OCI-LY7 (cell line): ENCODE data around the gene ZNF280D. TPM values are rescaled to one million over a fixed set of nuclear protein-coding genes. Genes with fewer than 3 reads are reported as not detected.

Source experiments
- BruUV-seq: library from RNA; stranded (reverse); fragments of 400-500 nt; replicated peaks from 2 replicates; lab custom pipeline; 2021; lab: Mats Ljungman, UMichigan
- CTCF ChIA-PET: fragments of 300-600 bp; sonication (Branson Sonifier 250); formaldehyde crosslinking; loops from one replicate; lab custom pipeline; 2022; ENCODE audit warnings: antibody characterized with exemption; ENCODE audit not compliant: unreplicated experiment; lab: Charles Lee
- POLR2A ChIA-PET: fragments of 300-600 bp; sonication (Branson Sonifier 250); formaldehyde crosslinking; loops from one replicate; lab custom pipeline; 2022; ENCODE audit warnings: antibody characterized with exemption; lab: Charles Lee
- DNase-seq: peaks from one replicate; pipeline ENCODE4 v3.0.0-alpha.2; 2015; ENCODE audit warnings: low spot score
- H2AFZ ChIP-seq: fragments of 200-600 bp; sonication (generic), shearing (Covaris generic); 2 replicates; pipeline ENCODE4 v1.6.1; 2014; ENCODE audit warnings: mild to moderate bottlenecking, antibody characterized with exemption, low read length, moderate library complexity
- H3K27ac ChIP-seq: fragments of 200-600 bp; sonication (generic); 2 replicates; pipeline ENCODE4 v1.5.1; 2014; ENCODE audit warnings: mixed run types, low read depth, mild to moderate bottlenecking, moderate library complexity, low read length, inconsistent platforms; ENCODE audit not compliant: poor library complexity, severe bottlenecking
- H3K36me3 ChIP-seq: fragments of 200-600 bp; sonication (generic); 2 replicates; pipeline ENCODE4 v1.6.1; 2014; ENCODE audit warnings: mild to moderate bottlenecking, antibody characterized with exemption, low read length, moderate library complexity, mixed read lengths; ENCODE audit not compliant: insufficient read depth
- H3K4me1 ChIP-seq: fragments of 200-600 bp; sonication (generic); 2 replicates; pipeline ENCODE4 v1.5.1; 2014; ENCODE audit warnings: mild to moderate bottlenecking, low read length; ENCODE audit not compliant: insufficient read depth, poor library complexity, severe bottlenecking
- H3K4me2 ChIP-seq: fragments of 200-600 bp; sonication (generic); 2 replicates; pipeline ENCODE4 v1.6.1; 2014; ENCODE audit warnings: mild to moderate bottlenecking, low read length
- H3K4me3 ChIP-seq: fragments of 200-600 bp; sonication (generic); 2 replicates; pipeline ENCODE4 v1.5.1; 2014; ENCODE audit warnings: mild to moderate bottlenecking, low read depth, low read length; ENCODE audit not compliant: poor library complexity, severe bottlenecking
- H3K79me2 ChIP-seq: fragments of 200-600 bp; sonication (generic); 2 replicates; pipeline ENCODE4 v1.6.1; 2016; ENCODE audit warnings: low read depth, mild to moderate bottlenecking, low read length, moderate library complexity, mixed read lengths; ENCODE audit not compliant: insufficient read depth
- H3K9me2 ChIP-seq: fragments of 200-600 bp; sonication (generic); 2 replicates; pipeline ENCODE4 v1.6.1; 2016; ENCODE audit warnings: mild to moderate bottlenecking, low read length, mixed read lengths; ENCODE audit not compliant: insufficient read depth
- H3K9me3 ChIP-seq: fragments of 200-600 bp; sonication (generic); 2 replicates; pipeline ENCODE4 v1.6.1; 2014; ENCODE audit warnings: mild to moderate bottlenecking, mixed run types, low read length, mixed read lengths
- H4K20me1 ChIP-seq: fragments of 200-600 bp; sonication (generic); 2 replicates; pipeline ENCODE4 v1.6.1; 2014; ENCODE audit warnings: mild to moderate bottlenecking, antibody characterized with exemption, low read length, moderate library complexity, mixed read lengths; ENCODE audit not compliant: insufficient read depth
- CTCF ChIP-seq: fragments of 200-600 bp; sonication (generic); conservative IDR thresholded peaks from 2 replicates; pipeline ENCODE4 v1.5.1; 2014; ENCODE audit warnings: mild to moderate bottlenecking, antibody characterized with exemption, low read length, moderate library complexity, mixed read lengths
- EZH2phosphoT487 ChIP-seq: fragments of 200-600 bp; sonication (generic); IDR thresholded peaks from 2 replicates; pipeline ENCODE4 v1.6.1; 2018; ENCODE audit warnings: low read depth, borderline replicate concordance, mild to moderate bottlenecking, mixed run types, antibody characterized with exemption, low read length, moderate library complexity, mixed read lengths
- intact Hi-C: fragments of 100-400 bp; cut with micrococcal nuclease; formaldehyde crosslinking; loops from one replicate; pipeline ENCODE4 v1.10.0; 2022; ENCODE audit not compliant: unreplicated experiment
- total RNA-seq, 2 experiments: library from RNA; depleted of rRNA in 1 of 2; stranded (reverse); fragments of >200 nt in 1 of 2; shearing (Covaris generic) in 1 of 2; gene quantifications; 2 replicates each; pipeline ENCODE4 v1.2.3, GENCODE V29; 2014 to 2022

ZNF280D gene
- total RNA-seq, 2 experiments from 2014 or later = 10.7 to 23.4 TPM

- Histone ChIP-seq H4K20me1 (no peaks in the 10 kb centered on the region), H3K4me2 (no peak overlapping the region), H3K36me3 (no peaks in the 10 kb centered on the region), H3K9me2 (no peaks in the 10 kb centered on the region), H3K79me2 (no peaks in the 10 kb centered on the region), H3K4me3 (no peak overlapping the region), H3K27ac (no peak overlapping the region), H3K4me1 (peaks cover 17% of the 10 kb centered on the region), H2AFZ (peak overlapping the region; percentile 48; the same call in 1 of the 2 replicates), H3K9me3 (no peaks in the 10 kb centered on the region; the same call in 1 of the 2 replicates)
- no peak for DNase-seq
- TF ChIP-seq EZH2phosphoT487 (no peak), CTCF (no peak)
- intact Hi-C loops = no loop called here
- CTCF ChIA-PET = no interaction called here
- BruUV-seq = no TSS peak
- POLR2A ChIA-PET = interaction anchor here (0.6 kb wide), 1 partner anchor 107 kb away, joined by 3 read pairs; no protein-coding TSS in a partner anchor
Measured at GRCh38 chr15:56640127-56640526, 93.2 kb downstream of the ZNF280D start.

GRCh38 chr15:56639631-56640030 is 93.7 kb downstream of the ZNF280D start:
- H3K4me1 ChIP-seq = peaks cover 17% of the 10 kb centered on the region
- POLR2A ChIA-PET = interaction anchor here (1.3 kb wide), 1 partner anchor 24 kb away, joined by 3 read pairs; no protein-coding TSS in a partner anchor
- H3K9me2 ChIP-seq = no peaks in the 10 kb centered on the region
- no peaks in the 10 kb centered on the region for H3K79me2 ChIP-seq
- H3K9me3 ChIP-seq = no peaks in the 10 kb centered on the region; the same call in 1 of the 2 replicates
- H3K4me3 ChIP-seq = no peak overlapping the region
- TF ChIP-seq CTCF = no peak
- no peak for TF ChIP-seq EZH2phosphoT487
- BruUV-seq = no TSS peak
- peak overlapping the region; percentile 48; the same call in 1 of the 2 replicates for H2AFZ ChIP-seq
- intact Hi-C loops = no loop called here
- no peak for DNase-seq
- H4K20me1 ChIP-seq = no peaks in the 10 kb centered on the region
- CTCF ChIA-PET = interaction anchor here (0.6 kb wide), 1 partner anchor 100 kb away, joined by 4 read pairs; no protein-coding TSS in a partner anchor
- no peak overlapping the region for H3K27ac ChIP-seq
- H3K4me2 ChIP-seq = no peak overlapping the region; the same call in 1 of the 2 replicates
- H3K36me3 ChIP-seq = no peaks in the 10 kb centered on the region

- Histone ChIP-seq H3K4me2 (no peak overlapping the region), H3K9me3 (no peaks in the 10 kb centered on the region), H3K36me3 (no peaks in the 10 kb centered on the region), H3K79me2 (no peaks in the 10 kb centered on the region), H3K27ac (no peak overlapping the region), H3K4me1 (peaks cover 11% of the 10 kb centered on the region), H3K9me2 (no peaks in the 10 kb centered on the region), H2AFZ (peak overlapping the region; percentile 32), H3K4me3 (no peak overlapping the region), H4K20me1 (no peaks in the 10 kb centered on the region)
- no peak for DNase-seq
- CTCF ChIA-PET = no interaction called here
- POLR2A ChIA-PET = no interaction called here
- intact Hi-C loops = no loop called here
- no peak for TF ChIP-seq CTCF
- no peak for TF ChIP-seq EZH2phosphoT487
- no TSS peak for BruUV-seq
Measured at GRCh38 chr15:56631765-56632164, 101.5 kb downstream of the ZNF280D start.
